Measurements from ENCODE around the gene ZSWIM8.

The ZSWIM8 gene

GRCh38 chr10:73840056-73840402, 54.6 kb downstream of the ZSWIM8 start:
- Histone ChIP-seq H3K4me3 (ENCODE audit: low read length) (no peak overlapping the region), H3K36me3 (replicated peaks; ENCODE audit: insufficient read depth, low read length) (no peaks in the 10 kb centered on the region), H3K4me2 (ENCODE audit: low read depth, low read length) (no peak overlapping the region), H3K4me1 (ENCODE audit: low read length) (no peaks in the 10 kb centered on the region), H3K79me2 (ENCODE audit: low read length) (no peaks in the 10 kb centered on the region), H3K27me3 (replicated peaks; ENCODE audit: insufficient read depth, low read length) (no peaks in the 10 kb centered on the region), H3F3A (ENCODE audit: insufficient read depth, low read length) (no peaks in the 10 kb centered on the region), H3K9ac (ENCODE audit: low read length) (no peak overlapping the region), H4K20me1 (ENCODE audit: insufficient read depth, low read length) (no peaks in the 10 kb centered on the region), H2AFZ (ENCODE audit: low read length) (no peak overlapping the region), H3K27ac (ENCODE audit: low read length) (no peak overlapping the region), H3K9me2 (replicated peaks; ENCODE audit: insufficient read depth, low read length) (no peaks in the 10 kb centered on the region), H3K9me3 (replicated peaks; ENCODE audit: insufficient read depth, low read length) (no peaks in the 10 kb centered on the region)
- TF ChIP-seq EZH2 (optimal IDR thresholded peaks at IDR 0.05; ENCODE audit: low read depth, low read length) (no peak), EZH2phosphoT487 (IDR thresholded peaks at IDR 0.05; ENCODE audit: low read length) (no peak), CTCF (IDR thresholded peaks at IDR 0.05; ENCODE audit: low read length) (no peak)
- no peak for DNase-seq

- H3K36me3 ChIP-seq (replicated peaks; ENCODE audit: insufficient read depth, low read length), result no peaks in the 10 kb centered on the region
- H4K20me1 ChIP-seq (ENCODE audit: insufficient read depth, low read length), result no peaks in the 10 kb centered on the region
- H3K9me3 ChIP-seq (replicated peaks; ENCODE audit: insufficient read depth, low read length), result no peaks in the 10 kb centered on the region
- H3K9ac ChIP-seq (ENCODE audit: low read length), result no peak overlapping the region
- no peak overlapping the region for H2AFZ ChIP-seq (ENCODE audit: low read length)
- H3F3A ChIP-seq (ENCODE audit: insufficient read depth, low read length), result no peaks in the 10 kb centered on the region
- no peaks in the 10 kb centered on the region for H3K9me2 ChIP-seq (replicated peaks; ENCODE audit: insufficient read depth, low read length)
- H3K4me2 ChIP-seq (ENCODE audit: low read depth, low read length), result no peak overlapping the region
- H3K4me1 ChIP-seq (ENCODE audit: low read length), result no peaks in the 10 kb centered on the region
- no peak for TF ChIP-seq EZH2 (optimal IDR thresholded peaks at IDR 0.05; ENCODE audit: low read depth, low read length)
- TF ChIP-seq EZH2phosphoT487 (IDR thresholded peaks at IDR 0.05; ENCODE audit: low read length), result no peak
- TF ChIP-seq CTCF (IDR thresholded peaks at IDR 0.05; ENCODE audit: low read length), result no peak
- H3K27me3 ChIP-seq (replicated peaks; ENCODE audit: insufficient read depth, low read length), result no peaks in the 10 kb centered on the region
- H3K79me2 ChIP-seq (ENCODE audit: low read length), result no peaks in the 10 kb centered on the region
- H3K4me3 ChIP-seq (ENCODE audit: low read length), result no peak overlapping the region
- DNase-seq, result no peak
- no peak overlapping the region for H3K27ac ChIP-seq (ENCODE audit: low read length)
Measured at GRCh38 chr10:73840403-73841060, 55.1 kb downstream of the ZSWIM8 start.

- H2AFZ ChIP-seq (ENCODE audit: low read length), result no peak overlapping the region
Measured at GRCh38 chr10:73841061-73841421, 55.6 kb downstream of the ZSWIM8 start.

More at GRCh38 chr10:73841061-73841421, 55.6 kb downstream of the ZSWIM8 start:
- Histone ChIP-seq H3K9me2 (replicated peaks; ENCODE audit: insufficient read depth, low read length) (no peaks in the 10 kb centered on the region), H3K27me3 (replicated peaks; ENCODE audit: insufficient read depth, low read length) (no peaks in the 10 kb centered on the region), H3K4me2 (ENCODE audit: low read depth, low read length) (no peak overlapping the region), H3F3A (ENCODE audit: insufficient read depth, low read length) (no peaks in the 10 kb centered on the region), H4K20me1 (ENCODE audit: insufficient read depth, low read length) (no peaks in the 10 kb centered on the region), H3K36me3 (replicated peaks; ENCODE audit: insufficient read depth, low read length) (no peaks in the 10 kb centered on the region), H3K9me3 (replicated peaks; ENCODE audit: insufficient read depth, low read length) (no peaks in the 10 kb centered on the region), H3K79me2 (ENCODE audit: low read length) (no peaks in the 10 kb centered on the region), H3K4me3 (ENCODE audit: low read length) (no peak overlapping the region), H3K4me1 (ENCODE audit: low read length) (no peaks in the 10 kb centered on the region), H3K27ac (ENCODE audit: low read length) (no peak overlapping the region), H3K9ac (ENCODE audit: low read length) (no peak overlapping the region)
- DNase-seq, result no peak
- TF ChIP-seq EZH2 (optimal IDR thresholded peaks at IDR 0.05; ENCODE audit: low read depth, low read length), result no peak
- no peak for TF ChIP-seq EZH2phosphoT487 (IDR thresholded peaks at IDR 0.05; ENCODE audit: low read length)
- TF ChIP-seq CTCF (IDR thresholded peaks at IDR 0.05; ENCODE audit: low read length), result no peak

Data from MM.1S (cell line).